ENCODE data around the gene HSPB1.

HSPB1 gene

DNA sequence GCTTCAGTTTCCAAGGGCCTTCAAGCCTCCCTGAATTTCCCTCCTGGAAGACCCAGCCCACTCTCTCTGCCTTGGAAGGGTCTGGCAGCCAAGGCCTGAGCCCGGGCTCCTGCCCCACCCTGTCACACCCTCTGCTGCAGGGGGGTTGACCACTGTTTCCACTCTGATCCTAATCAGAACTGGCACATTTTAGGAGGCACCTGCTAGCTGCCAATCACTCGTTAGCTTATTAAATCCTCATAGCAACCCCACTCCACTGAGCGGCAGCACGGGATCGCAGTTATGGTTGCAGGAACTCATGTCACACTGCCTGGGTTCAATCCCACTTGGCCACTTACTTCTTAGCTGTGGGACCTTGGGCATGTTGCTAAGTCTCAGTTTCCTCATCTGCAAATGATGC lies 12.9 kb downstream of the HSPB1 start:
- H3K4me3 ChIP-seq (ENCODE audit: low read depth, low read length): no peak overlapping the region
- TF ChIP-seq CTCF (IDR thresholded peaks at IDR 0.05; ENCODE audit: low read depth, low read length): no peak

DNA sequence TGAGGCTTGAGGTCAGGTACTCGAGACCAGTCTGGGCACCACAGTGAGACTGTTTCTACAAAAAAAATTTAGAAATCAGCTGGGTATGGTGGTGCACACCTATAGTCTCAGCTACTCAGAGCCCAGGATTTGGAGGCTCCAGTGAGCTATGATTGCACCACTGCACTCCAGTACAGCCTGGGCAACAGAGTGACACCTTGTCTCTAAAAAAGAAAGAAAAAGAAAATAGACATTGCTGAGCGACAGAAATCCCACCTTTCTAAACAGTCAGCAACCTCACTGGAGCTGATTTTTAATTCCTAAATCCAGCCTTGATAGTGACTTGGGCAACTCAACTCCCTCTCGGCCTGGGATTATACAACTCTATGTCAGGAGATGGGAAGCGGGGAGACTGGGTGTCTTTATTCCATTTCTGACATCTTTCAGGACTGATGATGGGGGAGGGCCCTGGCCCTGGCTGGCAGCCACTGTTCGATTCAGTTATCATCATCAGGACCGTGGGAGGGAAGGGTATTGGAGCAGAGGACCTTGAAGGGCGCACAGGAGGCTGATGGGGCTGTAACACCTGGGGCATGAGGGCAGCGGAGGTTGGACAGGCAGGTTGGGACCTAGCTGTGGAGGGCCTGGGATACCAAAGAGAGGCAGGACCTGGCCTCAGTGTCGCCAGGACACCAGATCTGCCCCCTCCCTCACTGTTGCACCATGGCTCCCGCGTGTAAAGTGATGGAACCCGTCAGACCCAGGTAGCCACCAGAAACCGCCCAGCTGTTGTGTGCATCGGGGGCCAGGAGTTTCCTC lies 14.7 kb downstream of the HSPB1 start:
- TF ChIP-seq CTCF (IDR thresholded peaks at IDR 0.05; ENCODE audit: low read depth, low read length): no peak
- H3K4me3 ChIP-seq (ENCODE audit: low read depth, low read length): peak overlapping the region; percentile 80

- TF ChIP-seq CTCF (IDR thresholded peaks at IDR 0.05; ENCODE audit: low read depth, low read length): no peak
- H3K4me3 ChIP-seq (ENCODE audit: low read depth, low read length): peak overlapping the region; percentile 80
These were observed 15.5 kb downstream of the HSPB1 start for GRCh38 chr7:76317782-76318487.

DNA sequence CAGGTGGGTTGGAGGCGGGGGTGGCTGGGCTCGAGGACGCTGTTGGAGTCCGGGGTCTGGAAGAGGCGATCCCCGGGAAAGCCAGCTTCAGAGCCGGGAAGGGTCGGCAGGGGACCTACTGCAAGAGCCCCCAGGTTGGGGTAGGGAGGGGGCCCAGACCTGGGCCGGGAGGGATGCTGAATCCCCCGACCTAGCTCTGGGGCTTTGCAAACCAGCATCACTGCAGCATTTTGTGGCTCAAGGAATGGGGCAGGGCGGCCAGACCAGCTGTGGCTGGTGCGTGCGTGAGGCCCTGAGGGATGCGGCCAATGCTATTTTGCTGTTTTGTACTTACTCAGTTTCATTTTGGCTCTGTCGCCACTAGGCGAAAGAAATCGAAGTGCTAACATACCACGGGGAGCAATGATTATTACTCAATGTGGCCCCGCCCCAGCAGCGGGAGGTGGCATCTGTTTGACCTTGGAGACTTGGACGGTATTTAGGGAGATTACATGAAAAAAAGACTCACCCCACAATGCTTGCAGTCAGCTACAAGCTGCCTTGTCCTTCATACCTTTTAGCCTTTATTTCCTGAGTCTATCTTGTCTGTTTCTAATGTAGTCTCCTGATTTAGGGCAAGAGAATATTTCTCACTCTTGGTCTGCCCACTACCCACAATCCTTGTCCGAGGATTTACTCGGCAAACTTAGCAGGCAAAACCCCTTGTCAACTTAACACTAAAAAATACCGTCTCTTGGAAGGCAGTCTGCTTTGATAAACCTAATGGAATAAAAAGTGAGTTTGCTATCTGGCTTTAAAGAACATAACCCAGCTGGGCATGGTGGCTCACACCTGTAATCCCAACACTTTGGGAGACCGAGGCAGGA lies 16.2 kb downstream of the HSPB1 start:
- TF ChIP-seq CTCF (IDR thresholded peaks at IDR 0.05; ENCODE audit: low read depth, low read length): no peak

DNA sequence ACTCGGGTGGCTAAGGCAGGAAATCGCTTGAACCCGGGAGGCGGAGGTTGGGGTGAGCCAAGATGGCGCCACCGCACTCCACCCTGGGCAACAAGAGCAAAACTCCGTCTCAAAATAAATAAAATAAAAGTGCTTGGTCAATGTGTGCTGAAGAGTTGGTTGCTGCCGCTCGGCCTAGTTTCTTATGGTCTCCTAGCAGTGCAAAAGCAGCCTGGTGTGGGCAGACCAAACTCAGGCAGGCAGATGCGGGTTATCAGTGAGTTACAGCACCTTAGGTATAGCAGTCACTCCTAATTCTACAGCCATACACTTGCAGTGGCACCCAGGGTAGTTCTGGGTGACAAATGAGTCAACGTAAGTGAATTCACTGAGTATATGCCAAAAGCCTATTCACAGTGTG lies 22.6 kb downstream of the HSPB1 start:
- H3K4me3 ChIP-seq (ENCODE audit: low read depth, low read length): no peak overlapping the region
- no peak for TF ChIP-seq CTCF (IDR thresholded peaks at IDR 0.05; ENCODE audit: low read depth, low read length)

More for the DNA sequence above, 16.2 kb downstream of the HSPB1 start:
- peak overlapping the region; percentile 80 for H3K4me3 ChIP-seq (ENCODE audit: low read depth, low read length)

DNA sequence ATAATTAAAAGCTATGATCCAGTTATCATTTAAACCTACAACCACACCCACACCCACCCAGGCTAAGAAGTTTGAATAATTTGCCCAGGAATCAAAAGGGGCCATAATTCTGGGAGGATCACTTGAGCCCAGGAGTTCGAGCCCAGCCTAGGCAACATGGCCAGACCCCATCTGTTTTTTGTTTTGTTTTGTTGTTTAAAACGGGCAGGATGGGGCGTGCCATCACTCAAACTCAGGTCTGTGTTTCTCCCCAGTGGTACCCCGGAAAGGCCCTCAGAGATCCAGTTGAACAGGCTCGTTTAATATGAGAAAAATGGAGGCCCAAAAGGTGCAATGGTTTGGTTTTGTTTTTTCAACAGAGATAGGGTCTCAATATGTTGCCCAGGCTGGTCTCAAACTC lies 23.3 kb downstream of the HSPB1 start:
- no peak overlapping the region for H3K4me3 ChIP-seq (ENCODE audit: low read depth, low read length)

More for the DNA sequence above, 23.3 kb downstream of the HSPB1 start:
- TF ChIP-seq CTCF (IDR thresholded peaks at IDR 0.05; ENCODE audit: low read depth, low read length): no peak

All from WI38 (cell line).